ENCODE measurements around the gene MRC1. TPM values are rescaled to one million over a fixed set of nuclear protein-coding genes. Genes with fewer than 3 reads are reported as not detected.

The MRC1 gene
- total and polyA plus RNA-seq, 9 of the 15 experiments (the other 6 are each of a cell fraction or from before 2014, with no cell fraction given), result 0.01 to 0.20 (median 0.03) TPM; not detected in 5

GRCh38 chr10:17859492-17860156, 50.5 kb downstream of the MRC1 start:
- ChIA-PET POLR2A (no interaction called here), CTCF (ENCODE audit: low intra/inter-chr PET ratio) (no interaction called here)
- Histone ChIP-seq H3K79me2 (ENCODE audit: control insufficient read depth, insufficient read depth, low read length) (no peaks in the 10 kb centered on the region), H3K4me3 (no peak overlapping the region), H2AFZ (ENCODE audit: low read depth, low read length) (no peak overlapping the region), H3K4me2 (ENCODE audit: insufficient read depth, low read length) (no peak overlapping the region), H3K4me1 (replicated peaks in 1 of 2; ENCODE audit: control insufficient read depth in 2 of 2, insufficient read depth in 2 of 2, low read length in 2 of 2) (no peaks in the 10 kb centered on the region), H3K9me1 (ENCODE audit: control insufficient read depth, insufficient read depth, low read length) (no peaks in the 10 kb centered on the region), H4K20me1 (replicated peaks; ENCODE audit: control insufficient read depth, insufficient read depth, low read length) (no peaks in the 10 kb centered on the region), H3K27me3 (ENCODE audit: control insufficient read depth in 2 of 2, insufficient read depth in 2 of 2, low read length in 2 of 2) (peaks cover 10 to 21% of the 10 kb centered on the region in 2 experiments; a peak in 4 of 5 replicates), H3K36me3 (ENCODE audit: control insufficient read depth, insufficient read depth, low read length) (no peaks in the 10 kb centered on the region), H3K9ac (ENCODE audit: insufficient read depth in 1 of 2, low read depth in 2 of 2, low read length in 2 of 2) (no peak overlapping the region), H3K9me3 (replicated peaks; ENCODE audit: control insufficient read depth, insufficient read depth, low read depth, low read length) (no peaks in the 10 kb centered on the region), H3K27ac (ENCODE audit: extremely low read depth, low read depth, low read length) (no peak overlapping the region)
- TF ChIP-seq SMARCE1 (IDR thresholded peaks at IDR 0.05), result no peak
- TF ChIP-seq EWSR1 (IDR thresholded peaks at IDR 0.05; ENCODE audit: borderline replicate concordance, low read depth, partially characterized antibody), result no peak
- TF ChIP-seq FIP1L1 (IDR thresholded peaks at IDR 0.05; ENCODE audit: low read depth, low read length, poor library complexity, severe bottlenecking), result no peak
- no peak for TF ChIP-seq ZNF184 (CRISPR knock-in tag; IDR thresholded peaks at IDR 0.05)
- no peak for TF ChIP-seq ZNF277 (CRISPR knock-in tag; IDR thresholded peaks at IDR 0.05; ENCODE audit: borderline replicate concordance)
- no peak for TF ChIP-seq HINFP (tag; conservative IDR thresholded peaks at IDR 0.05; ENCODE audit: low read depth)
- no peak for TF ChIP-seq SMC3 (conservative IDR thresholded peaks at IDR 0.05; ENCODE audit: insufficient read depth, low read depth, low read length)
- no peak for TF ChIP-seq CREB5 (CRISPR knock-in tag; IDR thresholded peaks at IDR 0.05)
- no peak for TF ChIP-seq CBFA2T3 (IDR thresholded peaks at IDR 0.05)
- DNase-seq (ENCODE audit: extremely low read depth in 1 of 4, low spot score in 3 of 4), result no peak
- no peak for FAIRE-seq
- no TSS peak for BruUV-seq (replicated peaks)
- intact Hi-C loops (cut with micrococcal nuclease), result no loop called here
- in situ Hi-C loops (cut with MboI), result loop anchor here (25.0 kb wide), 2 partner anchors 572 to 1022 kb away; no protein-coding TSS in a partner anchor
- WGBS (ENCODE audit: insufficient coverage, low coverage, missing lambda C conversion rate), result under 1% methylated on average over 8 of the region's 8 CpGs
- no peak for ATAC-seq

All from K562 (cell line).